HG02943 (cell line): ENCODE measurements around the gene OTUB1.

Source experiments
- ATAC-seq: cut with Tn5 transposase; IDR thresholded peaks from one replicate; pipeline ENCODE4 v1.9.1; 2021; ENCODE audit warnings: mild to moderate bottlenecking, low read depth, moderate library complexity; ENCODE audit not compliant: unreplicated experiment

The OTUB1 gene

GRCh38 chr11:64003807-64004589 is 17.8 kb downstream of the OTUB1 start:
- ATAC-seq = no peak

- ATAC-seq = no peak
Measured at GRCh38 chr11:64004590-64004984, 18.3 kb downstream of the OTUB1 start.

DNA sequence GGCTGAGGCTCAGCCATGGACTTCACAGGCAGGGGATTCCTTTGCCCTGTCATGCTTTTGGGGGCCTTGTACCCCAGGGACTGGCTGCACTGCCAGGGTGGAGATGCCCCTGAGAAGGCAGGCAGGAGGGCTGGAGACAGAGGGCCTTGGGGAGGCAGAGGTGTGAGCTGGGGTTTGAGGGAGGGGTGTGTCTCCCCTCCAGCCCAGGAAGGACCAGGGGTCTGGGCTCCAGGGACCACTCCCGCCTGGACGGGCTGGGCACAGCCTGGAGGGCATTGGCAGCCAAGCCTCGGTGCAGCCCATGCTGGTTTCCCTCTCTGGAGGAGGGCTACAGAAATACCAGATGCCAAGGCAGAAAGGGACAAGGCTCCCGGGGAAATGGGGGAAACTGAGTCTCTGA is 19.5 kb downstream of the OTUB1 start:
- ATAC-seq = no peak

- ATAC-seq = no peak
Measured at GRCh38 chr11:64006398-64006797, 20.2 kb downstream of the OTUB1 start.

GRCh38 chr11:64007160-64007628 is 21.0 kb downstream of the OTUB1 start:
- no peak for ATAC-seq

DNA sequence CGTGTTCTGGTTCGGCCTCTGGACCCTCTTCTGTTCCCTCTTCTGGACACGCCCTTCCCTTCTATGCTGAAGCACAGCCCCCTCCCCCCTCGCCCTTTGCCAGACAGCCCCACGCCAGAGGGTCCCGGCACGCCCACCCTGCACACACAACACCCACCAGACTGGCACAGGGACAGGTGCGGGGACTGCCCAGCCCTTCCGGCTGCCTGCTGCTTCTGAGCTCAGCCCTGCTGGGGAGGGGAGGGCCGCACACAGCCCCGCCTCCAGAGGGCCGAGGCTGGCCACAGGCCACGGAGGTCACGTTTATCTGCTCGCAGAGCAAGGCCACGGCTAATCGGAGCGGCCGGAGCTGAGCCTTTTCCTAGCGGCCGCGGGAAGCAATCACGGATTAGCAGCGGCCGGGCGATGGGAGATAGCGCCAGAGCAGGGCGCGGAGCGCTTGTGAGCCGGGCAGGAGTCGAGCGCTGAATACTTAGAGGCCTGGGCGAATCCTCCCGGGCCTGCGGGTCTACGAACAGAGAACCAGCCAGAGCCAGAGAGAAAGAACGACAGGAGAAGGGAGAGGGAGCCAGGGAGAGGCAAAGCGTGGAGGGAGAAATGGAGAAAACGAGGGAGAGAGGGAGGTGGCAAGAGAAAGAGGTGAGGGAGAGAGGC is 21.5 kb downstream of the OTUB1 start:
- no peak for ATAC-seq

DNA sequence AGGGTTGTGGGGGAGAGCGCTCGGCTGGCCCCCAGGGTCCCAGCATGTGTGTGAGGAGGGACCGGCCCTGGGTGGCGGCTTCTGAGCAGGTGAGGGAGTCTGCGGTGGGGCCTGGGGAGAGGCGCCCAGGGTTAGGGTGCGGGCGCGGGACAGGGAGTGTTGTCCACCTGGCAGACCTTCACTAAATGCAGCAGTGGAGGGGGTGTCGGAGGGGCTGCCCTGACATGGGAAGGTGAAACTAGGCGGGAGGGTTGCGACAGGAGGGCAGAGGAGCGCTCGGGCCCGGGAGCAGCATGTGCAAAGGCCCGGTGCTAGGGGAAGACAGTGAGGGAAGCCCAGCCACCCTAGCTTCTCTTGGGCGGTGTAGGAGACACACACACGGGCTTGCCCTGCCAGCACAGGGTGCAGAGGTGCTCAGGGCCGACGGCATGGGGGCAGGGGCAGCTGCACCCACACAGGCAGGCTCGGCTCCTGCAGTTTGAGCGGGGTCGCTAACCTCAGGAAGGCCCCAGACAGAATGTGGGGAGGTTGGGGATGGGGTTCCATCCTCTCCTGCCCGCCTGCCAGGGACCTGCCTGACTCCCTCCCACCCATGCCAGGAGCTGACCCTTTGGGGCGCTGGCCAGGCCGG is 22.2 kb downstream of the OTUB1 start:
- ATAC-seq = no peak

DNA sequence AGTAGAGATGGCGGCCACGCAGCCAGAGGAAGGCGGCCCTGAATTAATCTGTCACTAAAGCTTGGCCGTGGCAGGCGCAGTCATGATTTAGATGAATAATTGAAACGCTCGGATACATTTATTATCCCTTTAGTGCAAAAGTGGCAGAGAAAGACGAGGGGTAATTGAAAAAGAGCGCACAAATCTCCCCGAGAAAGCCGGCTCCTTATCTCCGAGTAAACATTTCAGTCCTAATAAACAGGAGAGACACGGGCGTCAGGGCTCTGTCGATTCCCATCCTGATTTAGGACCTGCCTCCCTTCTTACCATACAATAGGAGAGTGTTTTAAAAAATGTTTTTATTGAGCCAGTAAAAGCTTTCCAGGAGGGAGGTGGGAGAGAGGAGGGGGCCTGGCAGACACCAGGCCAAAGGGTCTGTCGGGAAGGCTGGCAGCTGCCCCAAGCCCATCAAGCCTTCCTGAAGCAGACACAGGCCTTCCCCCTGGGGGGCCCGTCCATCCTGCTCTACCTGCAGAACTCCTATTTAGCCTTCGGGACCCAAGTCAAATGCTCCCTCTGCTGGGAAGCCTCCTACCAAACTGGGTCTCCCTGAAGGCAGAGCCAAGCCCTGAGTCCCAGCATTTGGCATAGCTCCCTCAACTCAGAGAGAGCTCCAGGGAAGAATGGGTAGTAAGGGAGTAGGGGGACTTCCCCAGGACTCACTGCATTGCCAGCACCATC is 22.8 kb downstream of the OTUB1 start:
- no peak for ATAC-seq

DNA sequence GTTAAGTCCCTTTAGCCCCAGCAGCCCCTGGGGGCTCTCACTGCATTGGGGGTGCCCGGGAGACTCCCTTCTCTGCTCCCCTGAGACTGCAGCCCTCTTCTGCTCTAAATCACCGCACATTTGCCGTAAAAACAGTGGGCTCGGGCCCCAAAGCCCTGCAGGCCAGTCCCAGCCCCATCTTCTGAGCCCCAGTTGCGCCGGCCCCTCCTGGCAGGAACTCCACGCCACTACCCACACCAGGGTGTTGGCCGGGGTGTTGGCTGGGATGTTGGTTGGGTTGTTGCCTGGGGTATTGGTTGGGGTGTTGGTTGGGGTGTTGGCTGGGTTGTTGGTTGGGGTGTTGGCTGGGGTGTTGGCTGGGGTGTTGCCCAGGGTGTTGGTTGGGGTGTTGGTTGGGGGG is 23.5 kb downstream of the OTUB1 start:
- ATAC-seq = no peak

- no peak for ATAC-seq
Measured at GRCh38 chr11:64010783-64011182, 24.5 kb downstream of the OTUB1 start.

GRCh38 chr11:64011371-64011770 is 25.1 kb downstream of the OTUB1 start:
- no peak for ATAC-seq

DNA sequence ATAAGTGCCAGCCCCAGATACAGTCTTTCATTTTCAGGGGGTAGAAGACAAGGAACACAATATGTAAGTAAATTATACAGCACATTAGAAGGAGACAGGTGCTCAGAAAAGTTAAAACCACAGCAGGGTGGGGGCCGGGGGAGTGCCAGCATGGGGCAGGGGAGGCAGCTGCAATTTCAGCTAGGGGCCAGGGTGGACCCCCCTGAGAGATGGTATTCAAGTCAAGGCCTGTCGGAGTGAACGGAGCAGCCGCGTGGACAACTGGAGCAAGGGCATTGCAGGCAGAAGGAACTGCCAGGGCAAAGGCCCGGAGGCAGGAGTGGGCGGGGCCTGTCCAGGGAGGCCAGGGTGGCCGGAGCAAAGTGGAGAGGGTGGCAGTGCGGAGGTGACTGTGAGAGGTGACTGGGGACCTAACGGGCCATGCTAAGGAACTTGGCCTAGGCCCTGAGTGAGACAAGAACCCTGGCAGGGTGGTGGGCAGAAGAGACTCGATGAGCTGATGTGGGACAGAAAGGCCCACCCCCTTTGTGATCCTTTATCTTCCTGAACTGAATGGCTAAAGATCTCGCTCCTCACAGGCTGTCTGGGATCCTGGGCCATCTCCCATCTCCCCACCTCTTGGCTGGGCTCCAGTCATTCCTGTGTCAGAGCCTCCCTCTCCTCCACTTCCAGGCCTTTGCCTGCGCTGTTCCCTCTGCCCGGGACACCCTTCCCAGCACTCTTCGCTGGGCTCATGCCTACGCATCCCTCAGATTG is 27.1 kb downstream of the OTUB1 start:
- no peak for ATAC-seq

- no peak for ATAC-seq
Measured at GRCh38 chr11:64014356-64014755, 28.1 kb downstream of the OTUB1 start.

DNA sequence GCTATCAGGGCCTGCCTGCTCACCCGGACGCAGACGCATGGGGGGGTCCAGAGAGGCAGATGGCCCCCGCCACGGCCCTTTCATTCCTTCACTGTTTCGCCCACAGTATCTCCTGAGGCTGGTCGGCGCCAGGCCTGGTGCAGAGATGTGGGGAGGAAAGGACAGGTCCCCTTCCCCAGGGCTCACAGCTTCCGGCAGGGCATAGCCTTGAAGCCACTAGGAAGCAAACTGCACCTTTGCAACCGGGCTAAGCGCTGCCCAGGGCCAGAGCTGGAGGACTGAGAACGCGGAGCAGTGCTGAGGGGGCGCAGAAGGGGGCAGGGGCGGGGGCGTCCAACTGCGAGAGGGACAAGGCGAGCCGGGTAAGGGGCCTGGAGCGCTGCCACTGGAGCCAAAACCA is 29.3 kb downstream of the OTUB1 start:
- ATAC-seq = no peak

DNA sequence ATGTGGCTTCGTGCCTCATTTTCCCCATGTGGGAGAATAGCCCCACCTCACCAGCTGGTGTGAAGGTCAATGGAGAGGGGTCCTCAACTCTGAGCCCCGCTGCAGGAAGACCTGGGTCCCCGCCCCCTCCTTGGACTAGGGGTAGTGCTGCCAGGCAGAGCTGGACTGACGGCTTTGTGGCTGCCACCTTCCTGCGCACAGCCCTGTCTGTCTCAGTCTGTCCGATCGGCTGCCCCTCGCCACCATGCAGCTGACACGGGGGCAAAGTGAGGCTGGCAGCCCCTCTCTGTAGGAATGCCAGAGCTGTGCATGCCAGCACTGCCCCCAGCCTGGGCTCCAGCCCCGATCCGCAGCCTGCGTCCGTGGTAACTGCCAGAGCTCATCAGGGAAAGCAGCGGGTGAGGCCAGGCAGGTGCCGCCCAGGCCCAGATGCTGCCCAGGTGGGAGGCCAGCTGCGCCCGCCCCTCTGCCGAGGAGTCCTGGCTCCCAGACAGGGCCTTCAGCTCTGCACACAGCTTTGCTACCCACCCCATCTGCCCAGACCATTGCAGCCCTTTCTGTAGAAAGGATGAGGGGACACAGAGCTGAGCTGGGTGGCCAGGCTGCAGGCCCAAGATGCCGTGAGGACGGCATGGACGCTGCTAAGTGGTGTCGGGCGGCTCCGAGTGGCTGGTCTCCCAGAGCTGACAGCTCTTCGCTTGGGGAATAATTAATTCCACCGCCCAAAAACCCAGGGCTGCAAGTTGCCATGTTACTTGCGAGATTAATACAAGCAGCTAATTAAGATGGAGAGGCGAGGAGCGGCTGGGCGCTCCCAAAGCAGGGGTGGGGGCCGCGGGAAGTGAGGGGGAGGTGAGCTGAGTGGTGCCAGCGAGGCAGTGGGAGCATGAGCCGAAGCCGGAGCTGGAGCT is 30.0 kb downstream of the OTUB1 start:
- ATAC-seq = no peak

GRCh38 chr11:64017945-64018224 is 31.6 kb downstream of the OTUB1 start:
- no peak for ATAC-seq

DNA sequence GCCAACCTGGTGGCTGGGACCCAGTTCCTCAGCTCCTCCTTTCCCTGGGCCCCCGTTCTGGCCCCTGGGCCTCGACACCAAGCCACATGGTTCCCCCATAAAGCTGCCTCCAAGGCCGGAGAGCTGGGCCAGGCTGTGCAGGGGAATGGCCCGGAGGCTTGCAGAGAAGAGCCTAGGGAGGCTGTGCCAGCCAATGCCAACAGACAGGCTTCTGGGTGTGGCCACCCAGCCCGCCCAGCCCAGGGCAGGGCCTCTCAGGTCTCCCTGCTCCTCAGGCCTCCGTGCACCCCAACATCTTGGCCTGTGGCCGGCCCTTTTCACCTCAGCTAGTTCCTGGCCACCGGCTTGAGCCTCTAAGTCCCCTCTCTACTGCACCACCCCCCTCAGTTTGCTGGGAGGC is 32.1 kb downstream of the OTUB1 start:
- no peak for ATAC-seq

DNA sequence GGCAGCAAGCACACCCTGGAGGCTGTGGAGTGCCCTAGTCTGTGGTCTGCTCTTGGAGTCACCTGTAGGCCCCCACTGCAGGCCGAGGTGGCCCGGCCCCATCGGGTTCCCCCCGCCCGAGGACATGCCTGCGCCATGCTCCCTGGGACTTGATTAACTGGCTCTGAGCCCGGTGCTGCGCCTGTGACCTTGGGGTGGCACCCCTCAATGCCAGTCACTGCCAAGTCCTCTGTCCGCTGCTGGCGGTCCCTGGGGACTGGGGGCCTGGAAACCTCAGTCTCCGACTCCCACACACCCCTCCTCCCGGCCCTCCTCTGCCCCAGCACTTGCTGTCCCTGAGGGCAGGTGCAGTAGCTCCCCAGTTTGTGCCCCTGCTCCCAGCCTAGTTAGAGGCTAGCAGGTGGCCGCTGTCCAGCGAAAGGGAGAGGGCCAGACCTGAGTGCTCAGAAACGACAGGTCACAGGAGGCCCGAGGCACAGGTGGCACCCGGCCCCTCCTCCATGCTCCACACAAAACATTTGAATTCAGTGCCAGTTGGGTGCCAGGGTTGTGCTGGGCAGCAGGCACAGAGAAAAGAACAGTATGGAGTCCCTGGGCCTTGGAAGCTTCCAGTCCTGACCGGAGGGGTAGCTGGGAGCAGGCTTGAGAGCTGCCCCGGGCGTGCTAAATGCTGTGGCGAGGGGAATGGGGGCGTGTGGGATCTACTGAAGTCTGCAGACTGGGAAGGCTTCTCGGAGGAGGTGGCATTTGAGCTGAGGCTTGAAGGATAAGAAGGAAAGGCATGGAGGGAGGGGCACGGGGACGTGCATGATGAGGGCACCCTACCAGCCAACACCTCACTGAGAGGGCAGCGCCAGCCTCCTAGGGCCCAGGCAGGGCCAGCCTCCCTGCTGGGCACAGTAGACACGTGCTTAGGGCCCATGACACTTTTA is 33.1 kb downstream of the OTUB1 start:
- ATAC-seq = no peak
